HCT116 (cell line): ENCODE data around the gene MAML2.
A peak's percentile ranks its signal among the peaks of the same experiment; 100 is the strongest.

Experiments used
- CEBPB ChIP-seq: IDR thresholded peaks from 2 replicates; pipeline ENCODE4 v1.6.1; 2012; ENCODE audit warnings: low read depth
- ELF1 ChIP-seq: IDR thresholded peaks from 2 replicates; pipeline ENCODE4 v1.6.1; 2012; ENCODE audit warnings: low read depth, borderline replicate concordance
- EZH2 ChIP-seq: fragments of 200-600 bp; sonication (generic); IDR thresholded peaks from 2 replicates; pipeline ENCODE4 v1.6.1; 2017; ENCODE audit warnings: antibody characterized with exemption, mixed run types
- EZH2phosphoT487 ChIP-seq: fragments of 200-600 bp; IDR thresholded peaks from 2 replicates; pipeline ENCODE4 v1.6.1; 2018; ENCODE audit warnings: antibody characterized with exemption, borderline replicate concordance
- JUND ChIP-seq: IDR thresholded peaks from 2 replicates; pipeline ENCODE4 v1.6.1; 2012
- POLR2A ChIP-seq: IDR thresholded peaks from 2 replicates; pipeline ENCODE4 v1.7.0; 2011; ENCODE audit warnings: borderline replicate concordance; ENCODE audit not compliant: insufficient read depth, insufficient read length; ENCODE audit errors: extremely low read depth
- POLR2AphosphoS5 ChIP-seq: IDR thresholded peaks from 2 replicates; pipeline ENCODE4 v1.6.1; 2011; ENCODE audit warnings: mild to moderate bottlenecking, low read depth, low read length, moderate library complexity
- SIN3A ChIP-seq: IDR thresholded peaks from 2 replicates; pipeline ENCODE4 v1.6.1; 2012; ENCODE audit warnings: low read depth
- SRF ChIP-seq: IDR thresholded peaks from 2 replicates; pipeline ENCODE4 v1.6.1; 2012; ENCODE audit warnings: low read depth
- TCF7L2 ChIP-seq: IDR thresholded peaks from 2 replicates; pipeline ENCODE4 v1.7.0; 2011; ENCODE audit warnings: borderline replicate concordance, inconsistent platforms; ENCODE audit not compliant: insufficient read depth, insufficient read length; ENCODE audit errors: extremely low read depth
- ZFX ChIP-seq: fragments of 450-650 bp; IDR thresholded peaks from 2 replicates; pipeline ENCODE4 v1.6.1; 2017
- ZNF274 ChIP-seq: fragments of 200-500 bp; sonication (Bioruptor generic); IDR thresholded peaks from 2 replicates; pipeline ENCODE4 v1.6.1; 2014; ENCODE audit warnings: mild to moderate bottlenecking, low read depth, low read length, inconsistent platforms
- TF ChIP-seq, protein P1 (sequence below), 3 experiments: fragments of 200-600 bp in 1 of 3; sonication (generic) in 1 of 3; IDR thresholded peaks in 2 of 3; conservative IDR thresholded peaks in 1 of 3; 2 replicates each; pipeline ENCODE4 v1.5.1; 2012 to 2017; ENCODE audit warnings: low read depth in 2 of 3, low read length in 2 of 3, antibody characterized with exemption in 1 of 3, borderline replicate concordance in 1 of 3, control low read depth in 1 of 3, mild to moderate bottlenecking in 1 of 3, mixed read lengths in 1 of 3, mixed run types in 1 of 3, moderate library complexity in 1 of 3; ENCODE audit not compliant: insufficient read depth in 1 of 3
- TF ChIP-seq, protein P2 (sequence below): IDR thresholded peaks from 2 replicates; pipeline ENCODE4 v1.6.1; 2012; ENCODE audit warnings: low read depth

DNA sequence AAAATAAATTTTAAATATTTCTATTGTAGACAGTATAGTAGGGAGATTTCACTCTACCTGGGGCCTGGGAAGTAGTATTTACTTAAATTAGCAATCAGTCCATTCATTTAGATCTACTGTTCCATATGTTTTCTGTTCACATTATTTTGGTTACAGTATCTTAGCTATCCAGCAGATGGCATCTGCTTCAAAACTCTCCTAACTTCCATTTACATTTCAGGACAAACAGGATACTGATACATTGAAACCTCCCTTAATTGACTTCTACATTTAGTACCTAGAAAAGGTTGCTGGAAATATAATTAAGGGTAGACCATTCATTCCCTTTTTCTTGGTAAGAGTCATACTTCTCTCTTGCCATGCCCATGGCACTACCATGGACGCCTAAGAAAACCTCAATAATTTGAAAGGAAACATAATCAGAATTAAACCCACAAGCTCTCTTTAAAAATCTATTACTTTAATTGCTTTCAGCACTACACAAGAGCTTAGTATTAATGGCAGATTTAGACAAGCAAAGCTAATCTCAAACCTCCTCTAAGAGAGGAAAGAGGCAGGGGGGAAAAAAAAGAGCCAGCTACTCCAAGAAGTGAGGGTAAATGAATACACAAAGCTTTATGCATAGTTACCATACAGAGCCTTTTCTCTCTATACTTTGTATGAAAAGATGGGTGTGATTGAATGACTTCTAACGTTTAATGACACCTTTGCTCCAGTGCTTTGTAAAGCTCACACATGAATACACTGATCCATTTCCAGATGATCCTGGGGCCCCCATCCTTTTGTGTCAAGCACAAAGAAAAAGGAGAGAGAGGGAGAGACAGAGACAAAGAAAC is 287.9 kb downstream of the MAML2 start:
- TF ChIP-seq, protein P1, sequence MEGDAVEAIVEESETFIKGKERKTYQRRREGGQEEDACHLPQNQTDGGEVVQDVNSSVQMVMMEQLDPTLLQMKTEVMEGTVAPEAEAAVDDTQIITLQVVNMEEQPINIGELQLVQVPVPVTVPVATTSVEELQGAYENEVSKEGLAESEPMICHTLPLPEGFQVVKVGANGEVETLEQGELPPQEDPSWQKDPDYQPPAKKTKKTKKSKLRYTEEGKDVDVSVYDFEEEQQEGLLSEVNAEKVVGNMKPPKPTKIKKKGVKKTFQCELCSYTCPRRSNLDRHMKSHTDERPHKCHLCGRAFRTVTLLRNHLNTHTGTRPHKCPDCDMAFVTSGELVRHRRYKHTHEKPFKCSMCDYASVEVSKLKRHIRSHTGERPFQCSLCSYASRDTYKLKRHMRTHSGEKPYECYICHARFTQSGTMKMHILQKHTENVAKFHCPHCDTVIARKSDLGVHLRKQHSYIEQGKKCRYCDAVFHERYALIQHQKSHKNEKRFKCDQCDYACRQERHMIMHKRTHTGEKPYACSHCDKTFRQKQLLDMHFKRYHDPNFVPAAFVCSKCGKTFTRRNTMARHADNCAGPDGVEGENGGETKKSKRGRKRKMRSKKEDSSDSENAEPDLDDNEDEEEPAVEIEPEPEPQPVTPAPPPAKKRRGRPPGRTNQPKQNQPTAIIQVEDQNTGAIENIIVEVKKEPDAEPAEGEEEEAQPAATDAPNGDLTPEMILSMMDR (IDR thresholded peaks at IDR 0.05 in 2 of 3, conservative IDR thresholded peaks at IDR 0.05 in 1 of 3; ENCODE audit: borderline replicate concordance in 1 of 3, insufficient read depth in 1 of 3, low read depth in 2 of 3, low read length in 2 of 3): peak; percentile 53 to 83 (median 65)
- no peak for TF ChIP-seq TCF7L2
- TF ChIP-seq EZH2: no peak
- TF ChIP-seq POLR2AphosphoS5: no peak
- no peak for TF ChIP-seq SIN3A
- no peak for TF ChIP-seq JUND
- TF ChIP-seq, protein P2, sequence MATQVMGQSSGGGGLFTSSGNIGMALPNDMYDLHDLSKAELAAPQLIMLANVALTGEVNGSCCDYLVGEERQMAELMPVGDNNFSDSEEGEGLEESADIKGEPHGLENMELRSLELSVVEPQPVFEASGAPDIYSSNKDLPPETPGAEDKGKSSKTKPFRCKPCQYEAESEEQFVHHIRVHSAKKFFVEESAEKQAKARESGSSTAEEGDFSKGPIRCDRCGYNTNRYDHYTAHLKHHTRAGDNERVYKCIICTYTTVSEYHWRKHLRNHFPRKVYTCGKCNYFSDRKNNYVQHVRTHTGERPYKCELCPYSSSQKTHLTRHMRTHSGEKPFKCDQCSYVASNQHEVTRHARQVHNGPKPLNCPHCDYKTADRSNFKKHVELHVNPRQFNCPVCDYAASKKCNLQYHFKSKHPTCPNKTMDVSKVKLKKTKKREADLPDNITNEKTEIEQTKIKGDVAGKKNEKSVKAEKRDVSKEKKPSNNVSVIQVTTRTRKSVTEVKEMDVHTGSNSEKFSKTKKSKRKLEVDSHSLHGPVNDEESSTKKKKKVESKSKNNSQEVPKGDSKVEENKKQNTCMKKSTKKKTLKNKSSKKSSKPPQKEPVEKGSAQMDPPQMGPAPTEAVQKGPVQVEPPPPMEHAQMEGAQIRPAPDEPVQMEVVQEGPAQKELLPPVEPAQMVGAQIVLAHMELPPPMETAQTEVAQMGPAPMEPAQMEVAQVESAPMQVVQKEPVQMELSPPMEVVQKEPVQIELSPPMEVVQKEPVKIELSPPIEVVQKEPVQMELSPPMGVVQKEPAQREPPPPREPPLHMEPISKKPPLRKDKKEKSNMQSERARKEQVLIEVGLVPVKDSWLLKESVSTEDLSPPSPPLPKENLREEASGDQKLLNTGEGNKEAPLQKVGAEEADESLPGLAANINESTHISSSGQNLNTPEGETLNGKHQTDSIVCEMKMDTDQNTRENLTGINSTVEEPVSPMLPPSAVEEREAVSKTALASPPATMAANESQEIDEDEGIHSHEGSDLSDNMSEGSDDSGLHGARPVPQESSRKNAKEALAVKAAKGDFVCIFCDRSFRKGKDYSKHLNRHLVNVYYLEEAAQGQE: no peak
- TF ChIP-seq ZNF274: no peak
- TF ChIP-seq POLR2A: no peak
- no peak for TF ChIP-seq ZFX
- no peak for TF ChIP-seq CEBPB
- TF ChIP-seq ELF1: no peak
- TF ChIP-seq SRF: no peak
- TF ChIP-seq EZH2phosphoT487: no peak
